ENCODE results near the gene HSD11B1.

HSD11B1 gene

GRCh38 chr1:209756615-209757445, 52.2 kb downstream of the HSD11B1 start:
- DNase-seq = no peak

DNA sequence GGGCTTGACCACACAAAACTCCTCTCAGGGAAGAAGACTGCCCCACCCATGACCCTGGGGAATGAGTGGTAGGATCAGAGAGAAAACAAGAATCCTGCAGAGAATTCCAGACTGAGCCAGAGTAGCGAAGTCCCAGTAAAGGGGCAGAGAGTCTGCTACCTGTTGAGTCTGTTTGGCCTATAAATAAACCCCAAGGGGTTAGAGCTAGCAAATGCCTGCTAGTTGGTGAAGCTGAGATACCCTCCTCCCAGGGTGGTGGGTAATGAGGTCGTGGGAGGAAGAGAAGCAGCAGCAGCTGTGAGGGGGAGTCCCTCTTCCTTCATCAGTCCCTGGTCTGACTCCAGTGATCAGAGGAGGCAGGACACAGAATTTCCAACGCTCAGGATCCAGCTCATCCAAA, 53.8 kb downstream of the HSD11B1 start:
- no peak for DNase-seq

GRCh38 chr1:209759829-209760359, 55.2 kb downstream of the HSD11B1 start:
- DNase-seq = no peak

DNA sequence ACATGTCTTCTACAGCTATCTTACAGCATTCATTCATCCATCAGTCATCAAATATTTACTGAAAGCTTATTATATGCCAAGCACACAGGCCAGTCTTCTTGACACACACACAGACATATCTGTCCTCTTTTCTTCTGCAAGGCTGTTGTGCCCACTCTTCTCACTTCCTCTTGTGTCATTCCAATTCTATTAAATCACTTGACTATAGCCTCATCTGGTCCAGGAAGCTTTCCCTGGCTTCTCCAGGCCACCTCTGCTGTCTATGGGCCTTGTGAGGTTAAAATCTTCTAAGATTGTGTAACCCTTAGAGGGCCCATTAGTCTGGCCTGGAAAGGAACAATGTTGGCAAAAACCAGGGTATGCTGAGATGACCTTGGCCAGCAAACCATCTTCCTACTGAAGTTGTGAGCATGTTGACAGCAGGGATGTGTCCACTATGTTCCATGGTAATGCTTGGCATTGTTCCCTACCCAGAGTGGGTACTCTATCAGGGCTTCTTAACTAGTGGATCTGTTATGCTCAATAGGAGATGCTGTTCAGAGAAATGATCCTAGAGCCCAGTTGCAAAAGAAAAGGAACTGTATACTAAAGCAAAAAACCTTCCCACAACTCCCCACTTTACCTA, 56.5 kb downstream of the HSD11B1 start:
- no peak for DNase-seq

DNA sequence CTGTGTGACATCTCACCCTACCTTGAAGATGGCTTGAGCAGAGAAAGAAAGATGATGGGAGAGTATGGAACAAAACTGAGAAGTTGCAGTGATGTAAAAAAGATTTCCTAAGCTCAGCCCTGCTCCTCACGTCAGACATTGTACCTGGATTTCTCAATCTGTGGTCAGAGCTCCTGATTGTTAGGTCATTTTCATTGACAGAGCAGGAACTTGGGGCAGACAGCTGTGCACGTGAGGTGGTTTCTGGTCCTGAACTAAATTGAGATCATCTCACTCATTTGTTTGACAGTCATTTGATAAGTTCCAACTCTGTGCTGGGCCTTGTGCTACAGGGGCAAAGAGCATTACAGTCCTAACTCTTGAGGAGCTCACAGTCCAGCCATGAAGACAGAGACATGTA, 61.4 kb downstream of the HSD11B1 start:
- DNase-seq = no peak

GRCh38 chr1:209767096-209767495, 62.5 kb downstream of the HSD11B1 start:
- no peak for DNase-seq

GRCh38 chr1:209767706-209768105, 63.1 kb downstream of the HSD11B1 start:
- DNase-seq = no peak

- no peak for DNase-seq
These were observed 63.7 kb downstream of the HSD11B1 start for GRCh38 chr1:209768354-209768774.

DNA sequence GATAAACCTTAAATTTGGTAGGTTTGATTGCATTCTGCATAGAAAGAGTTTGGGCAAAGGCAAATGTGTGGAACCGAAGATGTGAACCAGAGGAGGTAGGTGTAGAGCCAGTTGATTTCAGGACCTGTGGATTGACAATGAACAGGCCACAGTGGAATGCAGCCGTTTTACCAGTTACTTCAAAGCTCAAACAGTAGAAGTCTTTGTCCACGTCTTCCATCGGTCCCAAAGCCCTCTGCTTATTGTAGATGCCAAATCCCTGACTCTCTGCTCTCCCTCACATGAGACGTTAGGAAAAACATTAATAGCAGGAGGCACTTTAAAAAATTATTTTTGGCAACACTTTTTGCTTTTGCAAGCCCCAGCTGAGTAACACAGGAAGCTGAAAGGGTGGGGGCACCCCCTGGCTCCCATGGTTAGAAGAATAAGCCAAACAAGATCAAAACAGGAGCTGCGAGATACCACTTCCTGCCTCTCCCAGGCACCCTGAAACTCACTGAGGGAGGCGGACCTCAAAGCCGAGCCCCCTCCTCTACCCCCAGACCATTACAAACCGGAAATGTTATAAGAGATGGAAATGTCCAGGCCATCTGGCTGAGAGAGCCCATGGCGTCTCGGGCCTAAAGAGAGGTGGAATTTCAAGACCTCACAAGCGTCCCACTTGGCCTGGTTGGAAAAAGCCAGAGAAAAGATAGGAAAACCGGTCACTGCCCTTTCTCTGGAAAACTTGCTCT, 64.7 kb downstream of the HSD11B1 start:
- no peak for DNase-seq

DNA sequence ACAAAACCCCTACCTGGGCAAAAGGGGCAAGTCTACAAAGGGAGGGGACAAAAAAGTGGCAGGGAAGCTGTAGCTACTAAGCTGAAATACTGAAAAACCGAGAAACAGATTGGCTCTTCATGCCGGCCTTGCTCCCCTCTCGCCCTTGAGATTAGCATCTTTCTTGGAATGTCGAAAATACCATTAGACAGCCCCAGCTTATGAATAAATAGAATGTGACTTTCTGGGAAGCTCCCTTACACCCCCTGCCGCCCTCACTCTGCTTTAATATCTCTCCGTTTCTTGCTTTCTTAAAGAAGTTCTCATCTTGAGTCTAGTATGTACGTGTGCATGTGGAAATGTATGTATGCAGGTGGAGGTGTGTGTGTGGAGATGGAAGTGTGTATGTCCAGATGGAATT, 65.3 kb downstream of the HSD11B1 start:
- DNase-seq = no peak

DNA sequence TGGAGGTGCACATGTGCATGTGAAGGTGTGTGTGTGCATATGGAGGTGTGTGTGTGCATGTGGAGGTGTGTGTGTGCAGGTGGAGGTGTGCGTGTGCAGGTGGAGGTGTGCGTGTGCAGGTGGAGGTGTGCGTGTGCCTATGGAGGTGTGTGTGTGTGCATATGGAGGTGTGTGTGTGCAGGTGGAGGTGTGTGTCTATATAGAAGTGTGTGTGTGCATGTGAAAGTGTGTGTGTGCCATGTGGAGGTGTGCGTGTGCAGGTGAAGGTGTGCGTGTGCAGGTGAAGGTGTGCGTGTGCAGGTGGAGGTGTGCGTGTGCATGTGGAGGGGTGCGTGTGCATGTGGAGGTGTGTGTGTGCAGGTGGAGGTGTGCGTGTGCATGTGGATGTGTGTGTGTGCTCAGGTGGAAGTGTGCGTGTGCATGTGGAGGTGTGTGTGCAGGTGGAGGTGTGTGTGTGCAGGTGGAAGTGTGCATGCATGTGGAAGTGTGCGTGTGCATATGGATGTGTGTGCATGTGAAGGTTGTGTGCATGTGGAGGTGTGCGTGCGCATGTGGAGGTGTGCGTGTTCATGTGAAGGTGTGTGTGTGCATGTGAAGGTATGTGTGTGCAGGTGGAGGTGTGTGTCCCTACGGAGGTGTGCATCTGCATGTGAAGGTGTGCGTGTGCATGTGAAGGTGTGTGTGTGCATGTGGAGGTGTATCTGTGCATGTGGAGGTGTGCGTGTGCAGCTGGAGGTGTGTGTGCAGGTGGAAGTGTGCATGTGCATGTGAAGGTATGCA, 66.2 kb downstream of the HSD11B1 start:
- no peak for DNase-seq

- no peak for DNase-seq
These were observed 67.5 kb downstream of the HSD11B1 start for GRCh38 chr1:209772126-209772525.

- no peak for DNase-seq
These were observed 69.9 kb downstream of the HSD11B1 start for GRCh38 chr1:209774592-209774991.

GRCh38 chr1:209775678-209776077, 71.0 kb downstream of the HSD11B1 start:
- no peak for DNase-seq

DNA sequence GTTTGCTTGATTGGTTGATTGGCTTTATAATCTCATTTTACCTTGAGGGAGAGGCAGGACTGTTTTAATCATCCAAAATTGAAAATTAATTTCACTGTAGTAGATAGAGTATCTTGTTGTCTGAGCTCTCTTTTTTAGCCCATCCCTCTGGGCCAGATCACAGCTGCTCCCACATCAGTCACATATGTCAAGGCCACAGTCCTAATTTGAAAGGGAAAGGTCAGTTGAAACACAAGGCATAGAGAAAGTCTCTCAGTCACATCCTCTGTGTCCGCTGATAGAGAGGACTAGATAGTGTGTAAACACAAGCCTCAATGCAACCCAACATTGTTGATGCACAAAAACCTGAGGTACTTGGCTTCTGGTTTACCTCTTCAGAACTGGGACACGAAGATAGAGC, 72.9 kb downstream of the HSD11B1 start:
- no peak for DNase-seq

DNA sequence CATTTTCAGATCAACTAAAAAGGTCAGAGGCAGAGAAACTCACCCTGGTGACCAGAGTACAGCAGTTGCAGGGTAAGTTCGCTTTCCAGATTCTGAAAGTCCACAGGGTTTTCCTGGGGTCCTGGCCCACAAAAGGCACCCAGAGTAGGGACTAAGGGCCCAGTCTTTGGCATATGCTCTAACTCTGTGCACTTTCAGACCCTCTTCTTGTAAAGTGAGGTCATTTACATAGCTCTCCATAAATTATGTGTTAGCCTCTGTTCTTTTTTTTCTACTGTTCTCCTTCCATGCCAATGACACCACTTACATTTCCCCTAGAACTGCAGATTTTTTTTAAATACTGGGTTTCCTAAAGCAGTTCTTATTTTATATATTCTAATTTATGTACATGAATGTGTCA, 73.5 kb downstream of the HSD11B1 start:
- DNase-seq = no peak

GRCh38 chr1:209780268-209780667, 75.6 kb downstream of the HSD11B1 start:
- no peak for DNase-seq

DNA sequence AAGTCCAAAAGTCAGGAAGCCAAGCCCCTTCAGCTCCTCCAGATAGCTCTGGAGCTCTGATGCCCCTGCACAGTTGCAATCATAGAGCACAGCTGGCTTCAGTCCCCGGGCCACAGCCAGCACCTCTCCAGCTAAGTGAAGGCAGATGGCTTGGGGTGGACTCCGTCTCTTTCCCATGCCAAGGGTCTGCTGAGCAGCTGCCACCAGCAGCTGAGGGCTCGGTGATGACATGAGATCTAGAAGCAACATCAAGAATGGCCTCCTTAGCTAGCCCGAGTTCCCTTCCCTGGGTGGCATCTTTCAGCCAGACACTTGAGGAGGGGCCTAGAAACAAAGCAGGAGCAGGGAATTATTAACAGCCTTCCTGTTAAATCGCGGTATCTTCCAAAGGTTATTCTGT, 78.7 kb downstream of the HSD11B1 start:
- peak; percentile 12 for DNase-seq

Measured in NCI-H146 (cell line).